Activated CD4-positive, CD25-positive, alpha-beta regulatory T cell treated with anti-CD3 and anti-CD28 coated beads, Interleukin-2, amount 50 U/mL, for 72 hours (primary cell): ENCODE data around the gene ABR.
"Not testable (repeated sequence)": the region's sequence is repeated elsewhere in the genome, so short reads cannot be mapped to it uniquely, and the experiment has no call there.

Source experiments
- DNase-seq: peaks from one replicate; pipeline ENCODE4 v3.0.0; 2021

ABR gene

DNA sequence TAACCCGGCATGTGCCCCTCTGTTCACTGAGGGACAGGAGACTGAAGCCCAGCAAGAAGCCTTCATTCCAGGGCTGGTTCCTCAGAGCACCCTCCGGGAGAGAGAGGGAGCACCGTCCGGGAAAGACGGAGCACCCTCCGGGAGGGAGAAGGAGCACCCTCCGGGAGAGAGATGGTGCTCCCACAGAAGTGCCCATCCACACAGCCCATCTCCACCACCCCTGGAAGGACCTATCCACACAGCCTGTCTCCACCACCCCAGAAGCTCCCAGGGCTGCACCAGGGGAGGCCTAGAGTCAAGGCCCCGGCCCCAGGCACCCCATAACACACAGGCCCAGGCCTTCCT lies 88.6 kb downstream of the ABR start:
- no peak for DNase-seq

DNA sequence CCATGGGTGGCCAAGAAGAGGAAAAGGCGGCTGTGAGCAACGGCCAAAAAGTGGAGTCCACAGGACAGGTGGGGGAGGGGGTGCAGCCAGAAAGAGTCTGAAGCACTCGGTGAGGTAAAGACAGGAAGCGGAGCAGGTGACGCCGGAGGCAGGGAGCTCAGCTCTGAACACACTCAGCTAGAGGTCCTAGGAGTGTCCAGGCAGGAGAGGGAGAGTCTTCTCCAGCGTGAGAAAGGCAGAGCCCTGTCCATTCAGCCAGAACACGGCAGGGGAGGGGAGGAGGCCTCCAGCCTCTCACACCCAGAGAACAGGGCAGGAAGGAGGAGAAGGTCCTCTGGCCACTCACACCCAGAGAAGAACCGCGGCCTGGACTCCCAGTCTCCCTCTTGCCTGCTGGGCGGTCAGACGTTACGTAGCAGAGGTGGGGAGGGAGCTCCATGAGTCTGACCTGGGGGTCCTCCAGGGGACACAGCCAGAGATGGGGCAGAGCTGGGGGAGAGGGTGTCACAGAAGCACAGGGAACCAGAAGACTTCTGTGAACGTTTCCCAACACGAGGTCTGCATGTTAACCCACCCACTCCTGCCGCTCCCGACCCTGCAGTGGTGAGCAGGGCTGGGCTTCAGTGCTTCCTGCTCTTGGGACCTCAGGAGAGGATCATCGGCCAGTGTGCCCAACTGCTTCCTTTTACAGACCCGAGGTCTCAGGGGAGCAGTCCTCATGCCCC lies 89.2 kb downstream of the ABR start:
- DNase-seq: no peak

DNA sequence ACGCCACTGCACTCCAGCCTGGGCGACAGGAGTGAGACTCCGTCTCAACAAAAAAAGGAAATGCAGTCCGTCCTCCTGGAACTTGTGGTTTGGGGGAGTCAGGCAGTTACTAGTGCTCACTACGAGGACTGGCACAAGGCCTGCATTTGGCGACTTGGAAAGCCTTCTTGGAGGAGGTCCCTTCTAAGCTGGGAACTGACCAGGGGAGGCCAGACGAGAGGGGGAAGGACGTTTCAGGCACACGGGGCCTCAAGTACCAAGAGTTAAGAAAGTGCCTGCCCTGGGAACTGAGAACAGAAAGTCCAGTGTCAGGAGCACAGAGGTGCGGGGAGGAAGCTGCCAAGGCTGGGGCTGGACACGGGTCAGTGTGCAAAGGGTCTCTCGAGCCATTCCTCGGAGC lies 89.9 kb downstream of the ABR start:
- no peak for DNase-seq

DNA sequence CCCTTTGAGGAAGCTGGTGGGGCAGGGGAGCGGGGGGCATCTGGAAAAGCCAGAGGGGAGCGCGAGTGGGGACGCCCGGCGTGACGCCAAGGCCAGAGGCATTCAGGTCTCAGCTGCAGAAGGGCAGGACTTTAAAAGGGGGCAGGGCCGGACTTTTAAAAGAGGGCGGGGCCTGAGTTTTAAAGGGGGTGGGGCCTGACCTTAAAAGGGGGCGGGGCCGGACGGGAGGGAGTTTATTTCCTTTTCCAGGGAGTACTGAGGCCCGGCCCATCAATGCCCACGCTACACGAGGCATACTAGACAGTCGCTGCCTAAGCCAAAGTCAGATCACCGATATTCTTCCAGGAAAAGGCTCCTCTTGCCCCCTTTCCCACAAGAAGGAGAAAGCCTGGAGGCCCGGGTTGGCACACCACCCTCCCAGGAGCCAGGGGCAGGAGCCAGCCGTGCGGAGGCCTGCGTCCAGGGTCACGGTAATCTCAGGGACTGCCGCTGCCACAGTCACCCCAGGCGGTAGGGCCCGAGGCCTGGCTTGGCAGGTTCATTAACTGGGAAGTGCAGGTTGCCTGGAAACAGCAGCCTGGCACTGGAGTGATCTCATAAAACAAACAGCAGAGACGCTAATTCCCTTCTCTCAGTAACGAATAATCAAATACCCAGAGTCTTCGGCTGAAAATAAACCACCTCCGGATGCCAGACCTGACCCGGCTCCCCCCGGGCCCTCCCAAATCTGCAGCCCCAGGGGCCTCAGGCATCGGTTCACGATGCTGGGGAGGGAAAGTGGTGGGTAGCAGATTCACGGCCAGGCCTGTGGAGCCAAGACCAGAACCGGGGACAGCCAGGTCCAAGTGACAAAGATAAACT lies 92.2 kb downstream of the ABR start:
- no peak for DNase-seq

DNA sequence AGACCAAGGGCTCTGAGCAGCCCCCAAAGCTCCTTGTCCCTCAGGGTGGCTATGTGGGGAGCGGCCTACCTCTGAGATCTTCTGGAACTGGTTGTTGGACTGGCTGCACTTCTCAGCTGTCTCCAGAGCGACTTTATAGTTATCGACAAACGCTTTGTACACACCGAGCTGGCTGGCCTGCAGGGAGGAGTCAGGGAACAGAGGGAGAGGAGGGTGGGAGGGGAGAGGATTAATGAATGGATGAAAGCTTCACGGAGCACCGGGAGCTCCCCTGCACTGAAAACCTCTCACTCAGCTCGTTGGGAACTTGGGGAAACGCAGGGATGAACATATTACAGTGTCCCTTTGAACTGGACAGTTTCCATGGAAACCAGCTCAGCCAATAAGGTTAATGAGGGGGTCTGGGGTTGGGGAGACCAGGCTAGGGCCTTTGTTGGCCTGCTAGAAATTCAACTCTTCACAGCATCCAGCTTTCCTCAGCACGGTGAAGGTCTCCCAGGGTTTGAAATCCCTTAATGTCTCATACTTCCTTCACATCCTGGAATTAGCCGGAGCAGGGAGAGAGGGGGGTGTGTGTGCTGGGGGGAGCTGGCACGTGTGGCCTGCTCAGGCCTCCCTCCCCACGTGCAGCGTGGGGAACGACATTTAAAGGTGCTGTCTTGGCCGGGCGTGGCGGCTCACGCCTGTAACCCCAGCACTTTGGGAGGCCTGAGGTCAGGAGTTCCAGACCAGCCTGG lies 96.2 kb downstream of the ABR start:
- DNase-seq: no peak

DNA sequence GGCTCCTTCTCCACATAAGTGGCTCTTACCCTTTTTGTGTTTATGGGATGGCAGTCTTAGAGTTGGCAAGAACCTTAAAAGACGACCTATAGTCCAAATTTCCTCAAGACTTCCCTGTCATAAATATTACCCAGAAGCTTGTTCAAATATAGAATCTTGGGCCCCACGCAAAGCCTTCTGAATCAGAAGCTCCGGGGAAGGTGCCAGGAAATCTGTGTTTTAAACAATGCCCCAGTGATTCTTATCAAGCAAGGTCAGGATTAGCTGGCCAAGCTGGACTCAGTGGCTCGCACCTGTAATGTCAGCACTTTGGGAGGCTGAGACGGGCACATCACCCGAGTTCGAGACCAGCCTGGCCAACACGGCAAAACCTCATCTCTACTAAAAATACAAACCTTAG lies 97.2 kb downstream of the ABR start:
- DNase-seq: no peak

DNA sequence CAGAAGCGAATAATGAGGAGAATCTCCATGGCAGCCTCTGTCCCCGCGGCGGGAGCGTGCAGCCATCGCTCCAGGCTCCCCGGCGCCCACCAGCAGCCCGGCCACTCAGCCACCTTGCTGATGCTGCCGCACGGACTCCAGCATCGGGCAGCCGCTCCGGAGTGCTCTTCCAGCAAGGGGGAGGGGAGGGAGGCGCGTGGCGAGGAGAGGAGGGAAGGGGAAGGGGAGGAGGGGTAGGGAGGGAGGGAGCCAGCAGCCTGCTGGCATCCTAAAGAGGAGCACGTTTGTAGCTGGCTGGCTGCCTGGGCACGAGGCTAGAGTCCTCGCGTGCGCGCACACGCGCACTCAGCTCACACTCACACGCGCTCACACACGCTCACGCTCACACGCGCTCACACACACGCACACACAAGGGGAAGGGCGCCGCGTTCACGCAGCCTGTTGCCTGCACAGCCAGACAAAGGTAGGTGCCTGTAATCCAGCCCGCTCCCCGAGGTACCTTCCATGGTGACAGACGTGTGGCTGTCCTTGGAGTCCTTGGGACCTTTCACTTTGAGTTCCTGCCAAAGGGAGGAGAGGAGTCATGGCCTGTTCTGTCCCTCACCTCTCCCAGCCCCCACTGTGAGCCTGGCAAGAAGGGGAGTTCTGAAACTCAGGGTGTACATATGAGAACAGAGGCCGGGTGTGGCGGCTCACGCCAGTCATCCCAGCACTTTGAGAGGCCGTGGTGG lies 100.8 kb downstream of the ABR start:
- no peak for DNase-seq

DNA sequence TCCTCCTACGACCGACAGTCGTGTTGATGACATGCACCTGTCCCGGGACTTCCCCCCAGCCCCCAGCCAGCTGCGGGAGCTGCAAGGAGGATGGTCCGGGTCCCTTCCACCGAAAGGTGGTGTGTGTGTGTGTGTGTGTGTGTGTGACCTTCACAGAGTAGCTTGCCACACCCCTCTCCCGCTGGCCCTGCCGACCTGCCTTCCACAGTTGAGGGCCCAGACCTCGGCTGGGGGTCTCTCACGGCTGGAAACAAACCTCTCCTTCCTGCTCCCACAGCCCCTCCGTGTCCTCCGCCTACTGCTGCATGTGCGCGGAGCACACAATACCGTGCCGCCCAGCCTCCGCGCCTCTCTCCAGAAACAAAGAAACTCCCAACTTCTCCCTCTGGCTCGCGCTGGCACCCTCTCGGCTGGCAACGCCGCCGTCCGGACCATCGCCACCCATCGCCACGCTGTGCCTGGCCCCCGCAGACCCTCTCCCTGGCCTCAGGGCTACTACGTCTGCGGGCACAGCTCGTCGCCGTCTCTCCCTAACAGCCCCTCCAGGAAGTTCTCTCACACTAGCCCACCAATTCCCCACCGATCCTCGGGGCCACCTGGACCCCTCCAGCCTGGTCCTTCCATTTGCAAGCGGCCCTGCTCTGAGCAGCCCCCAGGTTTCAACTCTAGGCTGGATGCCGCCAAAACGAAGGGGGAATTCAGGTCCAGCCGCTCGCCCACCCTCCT lies 101.6 kb downstream of the ABR start:
- DNase-seq: no peak

DNA sequence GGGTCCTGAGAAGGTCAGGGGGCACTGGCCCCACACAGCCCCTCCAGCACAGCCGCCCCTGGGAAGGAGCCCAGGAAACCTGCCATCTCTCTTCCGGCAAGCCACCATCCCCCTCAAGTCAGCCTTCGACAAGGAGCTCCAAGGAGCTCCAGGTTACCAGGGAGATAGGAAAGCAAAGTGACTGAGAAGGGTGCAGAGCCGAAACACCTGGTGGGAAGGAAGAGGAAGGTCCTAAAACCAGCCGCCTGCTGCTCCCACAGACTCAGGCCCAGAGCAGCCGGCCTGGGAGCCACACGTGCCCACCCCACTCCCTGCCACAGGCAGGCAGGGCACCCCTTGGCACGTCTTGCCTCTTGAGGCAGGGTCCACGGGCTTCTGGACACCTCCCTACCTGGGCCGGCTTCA lies 102.2 kb downstream of the ABR start:
- no peak for DNase-seq

DNA sequence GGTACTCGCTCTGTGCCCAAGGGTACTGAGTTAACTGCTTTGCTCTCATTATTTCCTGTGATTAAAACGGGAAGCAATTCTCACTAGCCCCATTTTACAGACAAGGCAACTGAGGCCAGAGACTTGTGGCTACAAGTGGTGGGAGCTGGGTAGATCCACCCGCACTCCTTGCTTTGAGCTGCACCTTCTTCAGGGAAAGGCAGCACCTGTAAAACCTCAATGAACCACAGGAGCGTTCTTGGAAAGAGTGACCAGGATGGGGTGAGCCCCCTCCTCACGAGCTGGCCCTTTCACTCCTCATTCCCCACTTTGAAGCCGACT lies 102.8 kb downstream of the ABR start:
- no peak for DNase-seq

DNA sequence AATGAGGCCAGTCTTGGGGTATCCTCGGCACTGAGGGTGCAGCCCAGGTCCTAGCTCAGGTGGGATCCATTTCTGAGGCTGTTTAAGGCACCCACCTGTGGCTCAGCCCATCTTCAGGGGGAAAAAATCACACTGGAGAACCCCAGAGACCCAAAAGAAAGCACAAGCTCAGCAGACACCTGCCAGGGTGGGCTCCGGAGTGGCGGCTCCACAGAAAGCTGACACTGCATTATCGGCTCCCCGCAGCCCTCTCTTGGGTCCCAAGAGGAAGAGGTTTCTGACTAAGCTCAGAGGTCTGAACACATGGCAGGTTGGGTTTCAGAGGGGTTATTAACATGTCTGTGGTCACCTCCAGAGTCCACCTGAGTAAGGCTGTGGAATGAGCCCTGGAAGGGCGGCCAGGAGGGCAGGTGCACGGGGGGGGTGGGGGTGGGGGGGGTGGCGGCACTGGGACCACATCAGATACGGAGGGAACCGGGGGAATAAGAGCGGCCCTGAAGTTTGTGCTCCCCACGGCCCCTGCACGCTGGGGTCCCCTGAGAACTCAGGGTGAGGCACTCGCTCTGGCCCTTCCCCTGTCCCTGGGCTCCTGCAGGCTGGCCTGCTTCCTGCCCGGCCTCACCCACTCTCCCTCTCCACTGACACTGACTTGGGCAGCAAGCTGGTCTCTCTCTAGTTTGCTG lies 103.3 kb downstream of the ABR start:
- DNase-seq: no peak

DNA sequence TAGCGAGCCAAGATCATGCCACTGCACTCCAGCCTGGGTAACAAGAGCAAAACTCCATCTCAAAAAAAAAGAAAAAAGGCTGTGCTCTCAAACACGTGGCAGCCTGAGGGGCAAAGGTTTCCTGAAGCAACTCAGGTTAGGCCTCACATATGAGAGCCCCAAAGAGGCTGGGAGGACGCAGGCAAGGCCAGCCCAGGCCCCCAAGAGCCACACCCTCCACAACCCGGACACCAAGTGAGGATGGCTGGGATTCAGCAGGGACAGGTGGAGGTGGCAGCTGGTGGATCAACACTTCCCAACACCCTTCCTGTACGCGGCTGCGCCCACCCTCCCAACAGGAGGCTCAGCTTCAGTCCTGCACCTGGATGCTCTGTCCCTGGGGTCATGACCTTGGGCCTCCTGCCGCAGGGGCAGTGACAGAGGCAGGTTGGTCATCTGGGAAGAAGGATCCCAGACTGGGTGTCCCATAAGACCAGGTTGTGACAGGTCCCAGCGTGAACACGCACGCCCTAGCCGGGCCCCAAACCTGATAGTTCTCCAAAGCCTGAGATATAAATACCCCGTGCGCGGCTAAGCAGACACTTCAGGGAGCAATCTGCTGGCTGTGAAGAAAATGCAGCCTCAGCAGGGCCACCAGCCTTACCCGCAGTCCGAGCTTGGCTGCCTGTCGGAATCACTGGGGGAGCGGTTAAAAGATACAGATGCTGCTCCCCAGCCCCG lies 104.7 kb downstream of the ABR start:
- DNase-seq: no peak

DNA sequence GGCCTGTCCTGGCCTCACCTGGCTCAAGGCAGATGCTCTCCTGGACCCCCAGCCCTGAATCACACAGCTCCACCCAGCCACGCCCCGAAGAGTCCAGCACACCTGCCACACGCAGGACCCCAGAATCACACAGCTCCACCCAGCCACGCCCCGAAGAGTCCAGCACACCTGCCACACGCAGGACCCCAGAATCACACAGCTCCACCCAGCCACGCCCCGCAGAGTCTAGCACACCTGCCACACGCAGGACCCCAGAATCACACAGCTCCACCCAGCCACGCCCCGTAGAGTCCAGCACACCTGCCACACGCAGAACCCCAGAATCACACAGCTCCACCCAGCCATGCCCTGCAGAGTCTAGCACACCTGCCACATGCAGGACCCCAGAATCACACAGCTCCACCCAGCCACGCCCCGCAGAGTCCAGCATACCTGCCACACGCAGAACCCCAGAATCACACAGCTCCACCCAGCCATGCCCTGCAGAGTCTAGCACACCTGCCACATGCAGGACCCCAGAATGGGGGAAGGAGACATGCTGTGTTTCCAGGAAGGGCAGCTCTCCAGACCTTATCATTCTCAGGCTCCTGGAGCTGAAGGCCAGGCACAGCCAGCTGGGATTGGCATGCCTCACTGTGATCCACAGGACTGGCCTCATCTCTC lies 105.7 kb downstream of the ABR start:
- not testable (repeated sequence) for DNase-seq

DNA sequence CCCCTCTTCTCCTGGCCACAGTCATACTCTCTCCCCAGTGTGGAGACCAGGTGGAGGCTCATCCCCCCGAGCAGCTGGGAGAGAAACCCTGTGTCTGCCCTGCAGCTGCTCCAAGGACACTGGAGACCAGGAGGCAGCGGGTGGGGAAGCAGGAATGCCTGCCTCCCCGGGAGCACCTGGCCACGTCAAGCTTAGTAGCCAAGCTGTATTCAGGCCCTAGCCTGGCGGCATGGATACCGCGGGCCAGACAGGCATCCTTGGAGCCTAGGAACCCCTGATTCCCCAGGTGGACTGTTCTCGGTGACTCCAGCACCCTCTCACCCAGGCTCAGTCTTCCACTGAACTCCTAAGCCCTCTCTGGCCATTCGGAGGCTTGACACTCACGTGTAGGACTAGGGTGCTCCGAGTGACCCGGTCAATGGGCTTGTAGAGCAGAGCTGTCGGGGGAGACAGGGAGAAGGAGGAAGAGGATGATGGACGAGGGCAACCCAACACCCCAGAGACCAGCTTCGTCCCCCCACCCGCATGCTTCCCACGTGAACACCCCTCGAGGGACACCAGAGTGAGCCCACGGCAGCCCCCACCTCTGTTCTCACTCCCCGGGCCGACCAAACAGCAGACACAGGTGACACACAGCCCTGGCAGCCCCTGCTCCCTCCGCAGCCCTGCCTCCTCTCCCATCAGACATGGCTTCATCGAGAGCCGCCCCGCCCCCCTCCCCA lies 106.4 kb downstream of the ABR start:
- DNase-seq: no peak

DNA sequence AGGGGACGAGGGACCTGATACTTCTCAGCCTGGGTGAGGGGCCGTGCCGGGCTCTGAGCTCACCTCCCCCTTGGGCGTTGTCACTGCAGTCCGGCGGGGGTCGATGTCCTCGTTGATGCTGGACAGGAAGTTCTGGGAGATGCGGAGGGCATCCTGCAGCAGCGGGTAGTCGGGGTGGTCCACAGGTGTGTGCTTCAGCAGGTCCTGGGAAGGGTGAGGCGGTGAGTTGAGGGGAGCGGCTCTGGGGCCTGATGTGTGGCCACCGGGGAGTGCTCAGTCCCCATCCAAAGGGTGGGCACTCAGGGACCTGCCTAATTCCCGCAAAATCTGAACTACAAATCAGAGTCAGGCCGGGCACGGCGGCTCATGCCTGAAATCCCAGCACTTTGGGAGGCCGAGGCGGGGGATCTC lies 107.2 kb downstream of the ABR start:
- no peak for DNase-seq

DNA sequence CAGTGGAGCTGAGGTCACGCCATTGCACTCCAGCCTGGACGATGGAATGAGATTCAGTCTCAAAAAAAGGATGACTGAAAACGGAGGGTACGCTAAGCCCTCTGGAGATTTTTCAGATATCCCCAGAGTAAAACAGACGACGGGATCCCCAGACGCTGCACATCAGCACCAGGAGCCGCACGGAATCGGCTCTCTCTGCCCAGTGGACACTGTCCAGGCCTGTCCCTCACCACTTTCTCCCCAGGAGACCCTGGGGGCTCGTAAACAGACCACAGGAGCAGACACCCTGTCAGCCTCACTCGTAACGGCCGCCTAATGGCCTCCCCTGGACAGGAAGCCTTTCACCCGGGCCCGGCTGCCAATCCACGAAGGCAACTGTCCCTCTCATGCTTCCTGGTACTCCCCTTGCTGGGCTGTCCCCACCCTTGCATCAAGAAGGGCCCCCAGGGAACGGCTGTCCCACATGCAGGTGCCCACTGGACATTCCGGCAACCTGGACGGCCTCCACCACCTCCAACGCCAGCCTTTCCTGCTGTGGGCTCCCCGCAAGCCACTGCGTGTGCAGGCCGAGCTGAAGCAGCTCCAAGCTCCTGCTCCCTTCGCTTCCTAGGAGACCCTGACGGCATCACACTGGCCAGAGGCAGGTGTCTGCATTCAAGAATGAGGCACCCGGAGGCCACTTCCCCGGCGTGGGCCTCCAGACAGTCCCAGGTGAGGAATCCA lies 108.5 kb downstream of the ABR start:
- DNase-seq: no peak

DNA sequence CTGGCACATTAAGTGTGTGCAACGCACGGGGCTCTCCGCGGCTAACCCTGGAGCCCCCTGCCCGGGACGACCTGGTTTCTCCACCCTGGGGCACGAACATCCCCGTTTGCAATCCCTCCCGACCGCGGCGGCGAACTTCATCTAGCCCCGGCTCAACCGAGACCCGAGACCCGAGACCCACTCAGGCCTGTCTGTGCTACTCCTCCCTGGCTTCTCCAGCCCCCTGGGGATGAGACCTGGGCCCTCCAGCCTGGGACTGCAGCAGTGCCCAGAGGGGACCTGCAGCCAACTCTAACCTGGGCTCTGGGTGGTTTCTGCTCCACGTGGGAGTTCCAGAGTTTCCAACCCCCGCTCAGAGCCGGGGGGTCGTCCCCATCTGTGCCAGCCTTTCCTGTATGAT lies 109.4 kb downstream of the ABR start:
- DNase-seq: no peak

DNA sequence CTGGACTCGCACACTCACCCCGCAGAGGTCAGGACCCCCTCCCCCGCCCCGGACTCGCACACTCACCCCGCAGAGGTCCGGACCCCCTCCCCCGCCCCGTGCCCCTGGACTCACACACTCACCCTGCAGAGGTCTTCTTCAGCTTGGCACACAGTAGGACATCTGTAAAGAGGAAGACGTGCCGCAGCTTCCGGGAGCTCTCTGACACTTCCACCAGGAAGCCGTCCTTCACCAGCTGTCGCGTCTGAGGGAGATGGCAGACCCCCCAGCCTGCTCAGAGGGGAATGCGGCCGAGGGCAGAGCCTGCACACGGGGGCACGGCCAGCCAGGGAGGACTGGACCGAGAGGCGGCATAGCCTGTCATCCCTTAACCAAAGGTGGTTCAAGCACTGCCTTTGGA lies 109.9 kb downstream of the ABR start:
- no peak for DNase-seq

DNA sequence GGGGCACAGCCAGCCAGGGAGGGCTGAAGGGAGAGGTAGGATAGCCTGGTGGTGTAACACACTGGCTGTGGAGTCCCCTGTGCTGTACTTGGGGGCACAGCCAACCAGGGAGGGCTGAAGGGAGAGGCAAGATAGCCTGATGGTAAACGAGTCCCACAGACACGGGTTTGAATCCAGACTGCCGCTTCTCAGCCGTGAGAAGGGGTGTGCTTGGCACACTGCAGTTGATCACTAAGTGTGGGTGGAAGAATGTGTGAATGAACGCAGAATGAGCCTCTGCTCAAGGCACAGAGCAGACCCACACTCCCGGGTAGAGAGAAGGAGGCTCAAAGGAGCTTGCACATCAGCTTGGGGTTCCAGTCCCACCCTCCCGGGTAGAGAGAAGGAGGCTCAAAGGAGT lies 111.4 kb downstream of the ABR start:
- no peak for DNase-seq
